Pons (tissue), 1 donor: ENCODE results near the gene SCN4A.
"Not testable (repeated sequence)": the region's sequence is repeated elsewhere in the genome, so short reads cannot be mapped to it uniquely, and the experiment has no call there.

ENCODE experiments used
- DNase-seq: peaks from one replicate; pipeline ENCODE4 v3.0.0-alpha.2; 2016; ENCODE audit warnings: low spot score

SCN4A gene

GRCh38 chr17:63984651-63985386 lies 12.1 kb upstream of the SCN4A start:
- DNase-seq = no peak

- no peak for DNase-seq
Observed at GRCh38 chr17:63984236-63984635, 11.5 kb upstream of the SCN4A start.

- DNase-seq = peak; percentile 24
Observed at GRCh38 chr17:63983320-63983719, 10.6 kb upstream of the SCN4A start.

GRCh38 chr17:63982641-63983040 lies 9.9 kb upstream of the SCN4A start:
- not testable (repeated sequence) for DNase-seq

- DNase-seq = no peak
Observed at GRCh38 chr17:63978272-63979200, 5.8 kb upstream of the SCN4A start.

DNA sequence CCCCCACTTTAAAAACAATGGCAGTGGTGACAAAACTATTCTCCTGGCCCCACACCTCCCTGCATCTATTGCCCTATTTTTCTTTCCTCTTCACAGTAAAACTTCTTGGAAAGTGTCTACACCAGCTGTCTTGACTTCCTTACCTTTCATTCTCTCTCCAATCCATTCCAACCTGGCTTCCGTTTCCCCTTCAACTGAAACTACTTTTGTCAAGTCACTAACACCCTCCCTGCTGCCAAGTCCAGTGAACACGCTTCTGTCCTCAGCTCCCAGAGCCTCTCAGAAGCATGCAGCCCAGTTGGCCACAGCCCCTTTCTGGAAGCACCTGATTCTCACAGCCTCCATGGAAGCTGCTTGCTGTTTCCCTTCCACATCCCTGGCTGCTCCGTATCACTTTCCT lies 4.0 kb upstream of the SCN4A start:
- DNase-seq = no peak

- DNase-seq = no peak
Observed at GRCh38 chr17:63975541-63976092, 2.9 kb upstream of the SCN4A start.

- no peak for DNase-seq
Observed at GRCh38 chr17:63974594-63975192, 2.0 kb upstream of the SCN4A start.

DNA sequence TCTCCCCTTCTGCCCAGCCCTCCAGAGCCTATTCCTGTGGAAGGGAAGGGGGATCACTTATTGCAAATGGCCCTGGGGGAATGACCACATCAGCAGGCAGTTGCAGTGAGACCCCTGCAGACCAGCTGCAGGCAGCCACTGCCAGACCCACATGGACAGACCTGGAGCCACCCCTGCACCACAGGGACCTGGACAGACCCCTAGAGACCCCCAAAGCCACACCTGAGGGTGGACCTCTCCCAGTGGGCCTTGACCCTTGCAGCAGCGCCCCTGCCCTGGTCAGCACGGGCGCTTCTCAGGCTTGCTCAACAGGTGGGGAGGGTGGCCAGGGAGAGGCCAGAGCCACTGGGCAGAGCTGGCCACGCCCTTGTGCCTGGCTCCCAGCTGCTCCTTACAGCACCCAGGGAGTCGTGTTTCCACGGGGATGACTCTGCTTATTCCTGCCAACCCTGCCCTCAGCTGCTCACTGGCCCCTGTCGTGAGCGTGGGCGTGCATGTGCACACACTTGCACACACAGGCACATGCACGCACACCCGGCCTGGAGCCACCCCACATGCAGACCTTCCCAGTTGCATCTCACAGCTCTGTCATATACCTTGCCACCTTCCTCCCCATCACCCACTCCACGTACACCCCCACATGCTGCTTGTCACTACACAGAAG lies 1.3 kb upstream of the SCN4A start:
- no peak for DNase-seq

- no peak for DNase-seq
Observed at GRCh38 chr17:63973247-63973646, 529 bp upstream of the SCN4A start.

- no peak for DNase-seq
Observed at GRCh38 chr17:63969278-63969677, 3.4 kb downstream of the SCN4A start.

GRCh38 chr17:63967953-63968352 lies 4.8 kb downstream of the SCN4A start:
- no peak for DNase-seq

DNA sequence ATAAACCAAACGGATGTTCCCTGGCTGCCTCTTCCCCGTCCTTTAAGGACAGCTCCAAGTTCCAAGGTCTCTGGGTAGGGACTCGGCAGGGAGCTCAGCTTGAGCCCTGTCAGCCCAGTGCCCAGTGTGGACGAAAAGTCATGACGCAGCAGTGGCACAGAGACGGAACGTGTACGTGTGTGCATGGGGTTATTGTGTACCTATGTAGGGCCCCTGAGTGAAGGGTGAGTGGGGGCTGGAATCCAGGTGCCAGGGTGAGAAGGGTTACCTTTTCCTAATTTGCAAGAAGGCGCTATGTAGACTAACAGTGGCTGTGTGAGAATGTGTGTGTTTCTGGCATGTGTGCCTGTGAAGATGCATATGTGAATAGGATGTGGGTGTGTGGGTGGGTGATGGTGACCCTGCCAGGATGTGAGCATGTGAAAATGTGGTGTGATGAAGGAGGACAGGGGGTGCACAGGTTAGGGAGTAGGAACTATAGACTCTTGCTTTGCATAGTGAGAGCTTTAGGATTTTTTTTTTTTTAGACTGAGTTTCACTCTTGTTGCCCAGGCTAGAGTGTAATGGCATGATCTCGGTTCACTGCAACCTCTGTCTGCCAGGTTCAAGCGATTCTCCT lies 6.0 kb downstream of the SCN4A start:
- DNase-seq = no peak

- DNase-seq = no peak
Observed at GRCh38 chr17:63963123-63963522, 9.6 kb downstream of the SCN4A start.

DNA sequence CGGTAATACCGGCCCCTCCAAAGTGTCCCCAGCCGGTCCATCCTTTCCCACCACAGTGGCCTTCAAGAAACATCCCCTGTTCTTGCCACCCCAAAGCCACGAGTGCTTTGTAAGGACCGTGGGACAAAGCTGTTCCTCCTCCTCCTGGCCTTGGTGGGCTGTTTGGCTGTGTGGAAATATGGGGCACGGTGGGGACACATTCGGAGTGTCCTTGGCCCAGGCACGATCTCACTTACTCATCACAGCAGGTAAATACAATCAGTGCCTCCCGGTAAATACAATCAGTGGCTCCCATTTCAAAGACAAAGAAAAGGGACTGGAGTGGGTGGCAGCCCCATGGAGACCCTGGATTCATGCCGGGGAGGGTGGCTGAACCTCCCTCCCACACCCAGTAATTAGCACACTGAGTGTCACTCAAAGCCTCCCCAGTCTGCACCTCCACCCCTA lies 10.4 kb downstream of the SCN4A start:
- no peak for DNase-seq

GRCh38 chr17:63961355-63962212 lies 11.1 kb downstream of the SCN4A start:
- DNase-seq = no peak

DNA sequence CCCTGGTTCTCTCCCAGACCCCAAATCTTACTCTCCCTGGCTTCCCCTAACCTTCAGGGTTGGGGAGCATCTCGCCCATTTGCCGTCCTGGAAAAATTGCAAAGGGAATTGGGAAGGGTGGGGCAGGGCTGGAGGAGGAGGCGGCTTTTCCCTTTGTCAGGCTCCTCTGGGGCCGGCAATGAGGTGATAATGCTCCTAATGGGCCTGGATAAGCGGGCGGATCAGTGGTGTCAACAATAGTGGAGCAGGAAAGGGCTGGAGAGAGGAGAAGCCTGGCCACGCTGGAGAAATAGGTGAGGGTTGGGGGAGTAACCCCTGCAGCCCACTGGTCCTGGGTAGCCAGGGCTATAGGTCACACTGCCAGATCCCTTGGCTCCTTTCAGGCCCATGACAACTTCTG lies 12.3 kb downstream of the SCN4A start:
- no peak for DNase-seq

DNA sequence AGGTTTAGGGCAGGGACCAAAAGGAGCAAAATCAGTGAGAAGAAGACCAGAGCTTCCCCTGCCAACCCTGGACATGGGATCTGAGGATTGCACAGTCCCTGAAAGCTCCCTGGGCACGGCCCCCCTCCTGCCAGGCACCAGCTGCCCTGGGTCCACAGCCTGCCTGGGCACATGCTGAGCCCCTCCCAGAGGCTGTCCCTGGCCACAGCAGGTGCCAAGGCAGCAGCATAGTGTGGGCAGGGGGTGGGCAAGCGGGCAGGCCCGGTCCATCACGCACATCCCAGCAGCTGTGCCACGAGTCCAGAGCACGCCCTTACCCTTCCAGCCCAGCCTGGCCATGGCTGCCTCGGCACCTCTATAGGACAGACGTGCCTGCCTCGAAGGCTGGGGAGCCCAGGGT lies 12.7 kb downstream of the SCN4A start:
- no peak for DNase-seq

DNA sequence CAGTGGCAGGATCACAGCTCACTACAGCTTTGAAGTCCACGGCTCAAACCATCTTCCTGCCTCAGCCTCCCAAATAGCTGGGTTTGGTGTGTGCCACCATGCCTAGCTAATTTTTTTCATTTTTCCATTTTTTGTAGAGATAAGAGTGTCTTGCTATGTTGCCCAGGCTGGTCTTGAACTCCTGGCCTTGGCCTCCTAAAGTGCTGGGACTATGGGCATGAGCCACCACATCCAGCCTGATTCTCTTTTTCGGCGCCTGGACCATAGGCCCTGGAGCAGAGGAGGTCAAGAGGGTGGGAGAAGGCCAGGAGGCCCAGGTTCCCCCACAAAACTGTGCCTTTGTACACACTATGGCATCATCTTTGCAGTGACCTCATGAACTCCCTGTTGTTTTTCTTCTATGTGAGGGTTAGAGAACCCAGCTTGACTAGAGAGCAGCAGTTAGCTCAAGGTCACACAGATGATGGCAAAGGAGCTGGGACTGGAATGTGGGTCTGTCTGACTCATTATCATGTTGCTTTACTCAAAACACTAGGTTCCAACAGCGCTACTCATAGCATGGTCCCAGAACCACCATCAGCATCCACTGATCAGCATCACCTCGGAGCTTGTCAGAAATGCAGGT lies 16.3 kb downstream of the SCN4A start:
- no peak for DNase-seq

DNA sequence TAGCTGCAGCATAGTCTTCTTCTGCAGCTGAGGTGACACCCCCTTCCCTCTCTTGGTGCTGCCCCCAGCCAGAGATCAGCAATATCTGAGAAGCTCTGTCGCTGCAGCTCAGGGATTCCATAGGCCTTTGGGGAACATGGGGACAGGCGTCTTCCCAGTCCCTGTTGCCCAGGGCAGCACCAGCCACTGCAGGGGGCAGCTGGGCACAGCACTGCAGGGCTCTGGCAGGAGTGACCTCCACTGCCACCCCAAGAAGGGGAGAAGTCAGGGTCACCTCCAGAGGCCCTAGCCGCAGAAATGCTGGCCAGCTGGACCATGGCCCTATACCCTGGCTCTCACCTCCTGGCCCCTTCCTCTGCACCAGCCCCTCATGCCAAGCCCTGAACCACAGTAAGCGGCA lies 16.9 kb downstream of the SCN4A start:
- DNase-seq = no peak
